Panc1 (cell line): ENCODE data around the gene MAP2K6.

Source experiments
- CTCF ChIP-seq: fragments of 450-650 bp; IDR thresholded peaks from 2 replicates; pipeline ENCODE4 v1.5.1; 2017; ENCODE audit warnings: mild to moderate bottlenecking
- POLR2AphosphoS5 ChIP-seq: IDR thresholded peaks from 2 replicates; pipeline ENCODE4 v1.6.1; 2012; ENCODE audit warnings: mild to moderate bottlenecking, low read depth, low read length, moderate library complexity
- REST ChIP-seq, 2 experiments: IDR thresholded peaks; 2 replicates each; pipeline ENCODE4 v1.6.1; 2011 to 2012; ENCODE audit warnings: low read depth in 2 of 2, control low read depth in 1 of 2, low read length in 1 of 2, mild to moderate bottlenecking in 1 of 2, moderate library complexity in 1 of 2; ENCODE audit not compliant: insufficient read depth in 1 of 2

- TF ChIP-seq CTCF (no peak), REST (IDR thresholded peaks at IDR 0.05; ENCODE audit: insufficient read depth in 1 of 2, low read depth in 2 of 2, low read length in 1 of 2) (no peak), POLR2AphosphoS5 (no peak)
Observed at GRCh38 chr17:69581061-69581961, 166.8 kb downstream of the MAP2K6 start.
